ENCODE results near the gene JMJD1C.
"Not testable (repeated sequence)": the region's sequence is repeated elsewhere in the genome, so short reads cannot be mapped to it uniquely, and the experiment has no call there.

The JMJD1C gene

GRCh38 chr10:63283901-63284300 is 181.9 kb downstream of the JMJD1C start:
- not testable (repeated sequence) for DNase-seq

- DNase-seq: no peak
Observed at GRCh38 chr10:63283093-63283492, 182.7 kb downstream of the JMJD1C start.

GRCh38 chr10:63281967-63282366 is 183.8 kb downstream of the JMJD1C start:
- no peak for DNase-seq

- DNase-seq: no peak
Observed at GRCh38 chr10:63280386-63280785, 185.4 kb downstream of the JMJD1C start.

- DNase-seq: no peak
Observed at GRCh38 chr10:63275094-63275493, 190.7 kb downstream of the JMJD1C start.

GRCh38 chr10:63273577-63273976 is 192.2 kb downstream of the JMJD1C start:
- DNase-seq: peak in 1 of 2 donors; percentile 51

GRCh38 chr10:63268798-63269503 is 196.8 kb downstream of the JMJD1C start:
- peak; percentile 97 for DNase-seq

GRCh38 chr10:63268149-63268797 is 197.5 kb downstream of the JMJD1C start:
- peak; percentile 12 to 42 for DNase-seq

- DNase-seq: peak; percentile 57 to 67
Observed at GRCh38 chr10:63267414-63268148, 198.2 kb downstream of the JMJD1C start.

GRCh38 chr10:63266391-63267316 is 199.1 kb downstream of the JMJD1C start:
- no peak for DNase-seq

GRCh38 chr10:63265683-63266235 is 200.0 kb downstream of the JMJD1C start:
- DNase-seq: peak in 1 of 2 donors; percentile 40

GRCh38 chr10:63265222-63265617 is 200.6 kb downstream of the JMJD1C start:
- peak; percentile 66 to 73 for DNase-seq

- no peak for DNase-seq
Observed at GRCh38 chr10:63264617-63265221, 201.1 kb downstream of the JMJD1C start.

GRCh38 chr10:63262430-63263073 is 203.2 kb downstream of the JMJD1C start:
- no peak for DNase-seq

GRCh38 chr10:63261496-63261895 is 204.3 kb downstream of the JMJD1C start:
- no peak for DNase-seq

- peak; percentile 49 to 78 for DNase-seq
Observed at GRCh38 chr10:63260860-63261251, 204.9 kb downstream of the JMJD1C start.

GRCh38 chr10:63260103-63260859 is 205.5 kb downstream of the JMJD1C start:
- no peak for DNase-seq

GRCh38 chr10:63258920-63259678 is 206.7 kb downstream of the JMJD1C start:
- no peak for DNase-seq

GRCh38 chr10:63257778-63258177 is 208.0 kb downstream of the JMJD1C start:
- no peak for DNase-seq
